OCI-LY3 (cell line): Measurements from ENCODE around the gene ANKAR.

Experiments
- H2AFZ ChIP-seq: fragments of 200-600, 300-600 bp; shearing (Covaris generic); 2 replicates; pipeline ENCODE4 v1.6.0; 2014; ENCODE audit warnings: antibody characterized with exemption, low read depth, low read length
- H3K27ac ChIP-seq: fragments of 200-600, 300-600 bp; sonication (generic); 2 replicates; pipeline ENCODE4 v1.5.1; 2014; ENCODE audit warnings: mild to moderate bottlenecking, low read length, moderate library complexity, mixed read lengths
- H3K27me3 ChIP-seq: fragments of 200-600, 300-600 bp; sonication (generic); 2 replicates; pipeline ENCODE4 v1.6.1; 2014; ENCODE audit warnings: low read depth, low read length, mixed read lengths
- H3K36me3 ChIP-seq: fragments of 200-600, 300-600 bp; sonication (generic); replicated peaks from 2 replicates; pipeline ENCODE3; 2014; ENCODE audit warnings: low read depth, low read length, mixed read lengths
- H3K4me1 ChIP-seq: fragments of 300-600, 200-600 bp; sonication (generic); 2 replicates; pipeline ENCODE4 v1.6.1; 2014; ENCODE audit warnings: low read length, mixed read lengths
- H3K4me2 ChIP-seq: fragments of 200-600, 300-600 bp; sonication (generic); 2 replicates; pipeline ENCODE4 v1.6.1; 2014; ENCODE audit warnings: low read length, mixed read lengths
- H3K4me3 ChIP-seq: fragments of 300-600, 200-600 bp; sonication (generic); 2 replicates; pipeline ENCODE4 v1.5.1; 2014; ENCODE audit warnings: antibody characterized with exemption, mild to moderate bottlenecking, low read length, moderate library complexity
- H3K79me2 ChIP-seq: fragments of 300-600, 200-600 bp; shearing (Covaris generic); 2 replicates; pipeline ENCODE4 v1.6.1; 2014; ENCODE audit warnings: mild to moderate bottlenecking, low read length, mixed read lengths
- H3K9ac ChIP-seq: fragments of 300-600, 200-600 bp; shearing (Covaris generic); 2 replicates; pipeline ENCODE4 v1.6.0; 2014; ENCODE audit warnings: mild to moderate bottlenecking, low read length, moderate library complexity
- H3K9me3 ChIP-seq: fragments of 200-600, 300-600 bp; shearing (Covaris generic); 2 replicates; pipeline ENCODE4 v1.6.1; 2014; ENCODE audit warnings: low read length, mixed read lengths; ENCODE audit not compliant: insufficient read depth
- H4K20me1 ChIP-seq: fragments of 200-600, 300-600 bp; sonication (generic); 2 replicates; pipeline ENCODE4 v1.6.1; 2016; ENCODE audit warnings: low read length, mixed read lengths; ENCODE audit not compliant: insufficient read depth
- EZH2phosphoT487 ChIP-seq: fragments of 200-600 bp; shearing (Covaris generic); IDR thresholded peaks from 2 replicates; pipeline ENCODE4 v1.6.1; 2018; ENCODE audit warnings: antibody characterized with exemption, mixed run types, low read depth
- TF ChIP-seq, protein P1 (sequence below): fragments of 200-600, 300-600 bp; sonication (generic); IDR thresholded peaks from 2 replicates; pipeline ENCODE4 v1.5.1; 2014; ENCODE audit warnings: antibody characterized with exemption, low read length, low read depth

ANKAR gene

DNA sequence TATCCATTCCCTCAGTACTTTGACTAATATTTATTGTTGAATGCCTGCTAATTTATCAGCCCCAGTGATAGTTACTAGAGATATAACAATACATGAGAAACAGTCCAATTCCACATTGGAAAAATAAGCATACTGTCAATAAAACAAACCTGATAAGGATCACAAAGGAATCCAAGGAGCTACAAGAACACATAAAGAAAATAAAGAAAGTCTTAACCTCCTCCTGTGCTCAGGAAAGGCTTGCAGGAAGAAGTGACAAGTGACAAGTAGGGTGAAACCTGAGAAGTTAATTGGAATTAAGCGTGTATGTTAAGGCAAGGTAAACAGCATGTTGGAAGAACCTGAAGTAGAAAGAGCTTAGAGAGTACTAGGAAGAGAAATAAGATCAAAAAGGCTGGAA is 33.5 kb upstream of the ANKAR start:
- Histone ChIP-seq H3K36me3 (no peaks in the 10 kb centered on the region), H3K4me2 (no peak overlapping the region), H3K27me3 (no peaks in the 10 kb centered on the region), H3K79me2 (no peaks in the 10 kb centered on the region), H3K4me3 (no peak overlapping the region), H3K9me3 (no peaks in the 10 kb centered on the region), H3K9ac (no peak overlapping the region), H2AFZ (no peak overlapping the region), H3K27ac (no peak overlapping the region), H3K4me1 (no peaks in the 10 kb centered on the region), H4K20me1 (no peaks in the 10 kb centered on the region)
- TF ChIP-seq EZH2phosphoT487: no peak
- TF ChIP-seq, protein P1, sequence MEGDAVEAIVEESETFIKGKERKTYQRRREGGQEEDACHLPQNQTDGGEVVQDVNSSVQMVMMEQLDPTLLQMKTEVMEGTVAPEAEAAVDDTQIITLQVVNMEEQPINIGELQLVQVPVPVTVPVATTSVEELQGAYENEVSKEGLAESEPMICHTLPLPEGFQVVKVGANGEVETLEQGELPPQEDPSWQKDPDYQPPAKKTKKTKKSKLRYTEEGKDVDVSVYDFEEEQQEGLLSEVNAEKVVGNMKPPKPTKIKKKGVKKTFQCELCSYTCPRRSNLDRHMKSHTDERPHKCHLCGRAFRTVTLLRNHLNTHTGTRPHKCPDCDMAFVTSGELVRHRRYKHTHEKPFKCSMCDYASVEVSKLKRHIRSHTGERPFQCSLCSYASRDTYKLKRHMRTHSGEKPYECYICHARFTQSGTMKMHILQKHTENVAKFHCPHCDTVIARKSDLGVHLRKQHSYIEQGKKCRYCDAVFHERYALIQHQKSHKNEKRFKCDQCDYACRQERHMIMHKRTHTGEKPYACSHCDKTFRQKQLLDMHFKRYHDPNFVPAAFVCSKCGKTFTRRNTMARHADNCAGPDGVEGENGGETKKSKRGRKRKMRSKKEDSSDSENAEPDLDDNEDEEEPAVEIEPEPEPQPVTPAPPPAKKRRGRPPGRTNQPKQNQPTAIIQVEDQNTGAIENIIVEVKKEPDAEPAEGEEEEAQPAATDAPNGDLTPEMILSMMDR: no peak

DNA sequence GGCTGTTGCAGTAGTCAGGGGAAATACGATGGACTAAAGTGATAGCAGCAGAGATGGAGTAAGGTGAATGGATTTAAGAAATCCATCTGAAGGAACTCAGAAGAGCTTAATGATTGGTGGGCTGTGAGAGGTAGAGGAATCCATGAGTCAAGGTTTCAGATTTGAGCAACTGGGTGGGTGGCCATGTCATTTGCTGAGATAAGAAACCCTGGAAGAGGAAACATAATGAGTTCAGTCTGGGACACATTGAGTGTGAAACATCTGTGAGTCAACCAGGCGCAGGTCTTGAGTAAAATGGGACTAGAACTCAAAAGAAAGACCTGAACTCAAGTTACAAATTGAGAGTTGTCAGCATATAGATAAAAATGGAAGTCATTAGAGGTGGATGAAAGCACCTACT is 32.9 kb upstream of the ANKAR start:
- TF ChIP-seq, protein P1: no peak
- no peak for TF ChIP-seq EZH2phosphoT487
- H3K4me2 ChIP-seq: no peak overlapping the region
- H3K9me3 ChIP-seq: no peaks in the 10 kb centered on the region

DNA sequence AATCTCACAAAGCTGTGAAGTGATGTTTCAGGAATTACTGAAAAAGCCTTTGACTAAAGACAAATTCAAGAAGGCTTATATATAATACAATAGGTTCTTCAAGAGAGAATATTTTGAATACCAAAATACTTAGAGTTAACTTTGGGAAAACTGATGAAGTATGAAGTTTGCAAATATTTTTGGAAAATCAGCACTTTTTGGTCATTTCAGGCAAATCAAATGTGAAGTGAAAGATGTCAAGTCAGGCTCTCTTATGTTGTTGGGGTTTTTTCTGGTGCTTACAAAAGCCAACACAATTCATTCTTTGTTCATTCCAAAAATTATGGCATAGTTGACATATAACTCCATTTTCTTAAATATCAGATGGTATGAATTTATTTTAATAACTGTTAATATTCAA is 27.9 kb upstream of the ANKAR start:
- no peaks in the 10 kb centered on the region for H3K27me3 ChIP-seq
- TF ChIP-seq EZH2phosphoT487: no peak
- TF ChIP-seq, protein P1: no peak

More for the DNA sequence above, 32.9 kb upstream of the ANKAR start:
- Histone ChIP-seq H3K9ac (no peak overlapping the region), H2AFZ (no peak overlapping the region), H3K27me3 (no peaks in the 10 kb centered on the region), H3K79me2 (no peaks in the 10 kb centered on the region), H3K4me1 (no peaks in the 10 kb centered on the region), H3K4me3 (no peak overlapping the region), H3K27ac (no peak overlapping the region), H4K20me1 (no peaks in the 10 kb centered on the region), H3K36me3 (no peaks in the 10 kb centered on the region)

DNA sequence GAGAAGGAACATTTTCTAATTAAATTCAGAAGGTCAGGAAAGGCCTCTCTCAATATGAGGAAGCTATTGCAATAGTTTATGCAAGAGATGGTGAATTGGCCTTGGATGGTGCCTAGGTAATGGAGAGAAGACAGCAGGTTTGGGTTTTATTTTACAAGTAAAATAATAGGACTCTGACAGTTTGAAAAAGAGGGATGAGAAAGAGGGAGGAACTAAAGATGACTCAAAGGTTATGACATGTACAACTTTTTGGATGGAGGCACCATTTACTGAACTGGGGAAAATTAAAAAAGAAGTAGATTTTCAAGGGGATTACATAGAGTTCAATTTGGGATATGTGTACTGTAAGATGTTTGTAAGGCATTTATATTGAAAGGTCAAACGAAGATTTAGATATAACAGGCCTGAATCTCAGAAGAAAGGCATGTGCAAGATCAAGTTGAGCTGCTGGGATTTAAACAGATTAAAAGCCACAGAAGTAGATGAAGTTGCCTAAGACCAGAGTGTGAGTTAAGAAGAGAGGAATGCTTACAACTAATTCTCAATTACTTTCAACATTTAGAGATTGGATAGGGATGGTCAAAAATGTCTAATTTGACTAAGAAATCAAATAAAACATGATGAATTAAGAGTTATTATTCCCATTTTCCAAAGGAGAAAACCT is 25.5 kb upstream of the ANKAR start:
- Histone ChIP-seq H4K20me1 (no peaks in the 10 kb centered on the region), H3K4me3 (no peak overlapping the region), H3K9me3 (no peaks in the 10 kb centered on the region), H2AFZ (no peak overlapping the region), H3K4me1 (no peaks in the 10 kb centered on the region), H3K36me3 (no peaks in the 10 kb centered on the region), H3K27me3 (no peaks in the 10 kb centered on the region), H3K9ac (no peak overlapping the region), H3K79me2 (no peaks in the 10 kb centered on the region), H3K27ac (no peak overlapping the region), H3K4me2 (no peak overlapping the region)
- no peak for TF ChIP-seq EZH2phosphoT487
- TF ChIP-seq, protein P1: no peak

More for the DNA sequence above, 27.9 kb upstream of the ANKAR start:
- Histone ChIP-seq H3K27ac (no peak overlapping the region), H3K9ac (no peak overlapping the region), H3K4me1 (no peaks in the 10 kb centered on the region), H3K9me3 (no peaks in the 10 kb centered on the region), H4K20me1 (no peaks in the 10 kb centered on the region), H2AFZ (no peak overlapping the region), H3K4me2 (no peak overlapping the region), H3K36me3 (no peaks in the 10 kb centered on the region), H3K79me2 (no peaks in the 10 kb centered on the region), H3K4me3 (no peak overlapping the region)
